Coronary artery (tissue), 2 donors: Measurements from ENCODE around the gene SLC36A2.
A peak's percentile ranks its signal among the peaks of the same experiment; 100 is the strongest.
"Not testable (repeated sequence)": the region's sequence is repeated elsewhere in the genome, so short reads cannot be mapped to it uniquely, and the experiment has no call there.

ENCODE experiments used
- DNase-seq: peaks from one replicate; pipeline ENCODE4 v3.0.0-alpha.2; 2017; ENCODE audit warnings: low spot score
- H3K27ac ChIP-seq, 2 donors: fragments of 200-600 bp; sonication (generic); one replicate each; pipeline ENCODE4 v1.5.1; 2016 to 2019
- H3K4me3 ChIP-seq: fragments of 200-600 bp; sonication (generic); 2 replicates; pipeline ENCODE4 v1.5.1; 2016; ENCODE audit warnings: mild to moderate bottlenecking, moderate library complexity
- TF ChIP-seq, protein P1 (sequence below): fragments of 200-600 bp; sonication (generic); IDR thresholded peaks from one replicate; pipeline ENCODE4 v1.5.1; 2019; ENCODE audit warnings: antibody characterized with exemption

SLC36A2 gene

DNA sequence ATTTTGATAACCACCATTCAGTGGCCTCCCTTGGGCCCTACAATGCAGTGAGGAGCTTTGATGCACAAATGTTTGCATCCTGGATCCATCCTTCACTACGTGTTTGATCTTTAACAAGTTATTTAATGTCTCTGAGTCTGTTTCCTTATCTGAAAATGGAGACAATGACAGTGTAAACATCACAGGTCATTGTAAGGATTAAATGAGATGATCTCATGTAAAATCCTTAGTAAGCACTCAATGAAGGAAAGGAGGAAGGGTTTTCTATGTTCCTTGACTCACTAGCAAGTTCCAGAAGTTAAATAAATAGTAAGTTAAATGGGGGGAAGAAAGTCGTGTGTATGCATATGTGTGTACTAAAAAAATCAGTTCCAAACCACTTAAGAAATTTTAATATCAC is 34.0 kb downstream of the SLC36A2 start:
- DNase-seq = no peak
- TF ChIP-seq, protein P1, sequence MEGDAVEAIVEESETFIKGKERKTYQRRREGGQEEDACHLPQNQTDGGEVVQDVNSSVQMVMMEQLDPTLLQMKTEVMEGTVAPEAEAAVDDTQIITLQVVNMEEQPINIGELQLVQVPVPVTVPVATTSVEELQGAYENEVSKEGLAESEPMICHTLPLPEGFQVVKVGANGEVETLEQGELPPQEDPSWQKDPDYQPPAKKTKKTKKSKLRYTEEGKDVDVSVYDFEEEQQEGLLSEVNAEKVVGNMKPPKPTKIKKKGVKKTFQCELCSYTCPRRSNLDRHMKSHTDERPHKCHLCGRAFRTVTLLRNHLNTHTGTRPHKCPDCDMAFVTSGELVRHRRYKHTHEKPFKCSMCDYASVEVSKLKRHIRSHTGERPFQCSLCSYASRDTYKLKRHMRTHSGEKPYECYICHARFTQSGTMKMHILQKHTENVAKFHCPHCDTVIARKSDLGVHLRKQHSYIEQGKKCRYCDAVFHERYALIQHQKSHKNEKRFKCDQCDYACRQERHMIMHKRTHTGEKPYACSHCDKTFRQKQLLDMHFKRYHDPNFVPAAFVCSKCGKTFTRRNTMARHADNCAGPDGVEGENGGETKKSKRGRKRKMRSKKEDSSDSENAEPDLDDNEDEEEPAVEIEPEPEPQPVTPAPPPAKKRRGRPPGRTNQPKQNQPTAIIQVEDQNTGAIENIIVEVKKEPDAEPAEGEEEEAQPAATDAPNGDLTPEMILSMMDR = no peak

DNA sequence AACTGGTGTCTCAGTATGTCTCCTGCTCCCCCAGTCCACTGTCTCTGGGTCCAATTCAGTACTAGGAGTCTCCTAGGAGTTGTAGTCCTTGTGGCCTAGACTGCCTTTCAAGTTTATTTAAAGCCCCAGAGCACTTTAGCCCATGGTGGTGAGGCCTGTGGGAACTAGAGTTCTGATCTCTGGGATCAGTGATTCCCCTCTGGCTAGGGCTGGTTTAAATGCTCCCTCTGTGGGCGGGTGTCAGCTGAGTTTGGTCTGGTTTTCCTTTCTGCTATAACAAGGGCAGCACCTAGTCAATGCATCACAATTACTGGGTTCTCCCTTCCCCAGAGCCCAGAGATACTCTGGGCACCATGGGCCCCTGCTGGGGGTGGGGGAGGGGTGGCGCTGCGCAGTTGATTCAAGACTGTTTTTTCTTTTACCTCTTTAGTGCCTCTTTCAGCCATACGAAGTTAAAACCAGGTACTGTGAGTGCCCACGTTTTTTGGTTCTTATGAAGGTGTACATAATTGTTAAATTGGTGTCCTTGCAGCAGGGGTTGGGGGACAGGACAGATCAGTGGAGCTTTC is 34.5 kb downstream of the SLC36A2 start:
- Histone ChIP-seq H3K4me3 (no peak overlapping the region), H3K27ac (no peak overlapping the region)
- no peak for DNase-seq
- TF ChIP-seq, protein P1 = no peak

More for the DNA sequence above, 34.0 kb downstream of the SLC36A2 start:
- Histone ChIP-seq H3K27ac (no peak overlapping the region), H3K4me3 (no peak overlapping the region)

DNA sequence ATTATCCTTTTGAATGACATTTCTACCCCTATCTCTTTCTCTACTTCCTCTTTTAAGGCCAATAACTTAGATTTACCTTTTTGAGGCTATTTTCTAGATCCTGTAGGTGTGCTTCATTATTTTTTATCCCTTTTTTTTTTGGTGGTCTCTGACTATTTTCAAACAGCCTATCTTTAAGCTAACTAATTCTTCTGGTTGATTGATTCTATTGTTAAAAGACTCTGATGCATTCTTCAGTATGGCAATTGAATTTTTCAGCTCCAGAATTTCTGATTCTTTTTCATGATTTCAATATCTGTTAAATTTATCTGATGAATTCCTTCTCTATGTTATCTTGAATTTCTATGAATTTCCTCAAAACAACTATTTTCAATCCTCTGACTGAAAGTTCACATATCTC is 36.4 kb downstream of the SLC36A2 start:
- TF ChIP-seq, protein P1 = no peak
- no peak overlapping the region for H3K4me3 ChIP-seq
- no peak for DNase-seq

DNA sequence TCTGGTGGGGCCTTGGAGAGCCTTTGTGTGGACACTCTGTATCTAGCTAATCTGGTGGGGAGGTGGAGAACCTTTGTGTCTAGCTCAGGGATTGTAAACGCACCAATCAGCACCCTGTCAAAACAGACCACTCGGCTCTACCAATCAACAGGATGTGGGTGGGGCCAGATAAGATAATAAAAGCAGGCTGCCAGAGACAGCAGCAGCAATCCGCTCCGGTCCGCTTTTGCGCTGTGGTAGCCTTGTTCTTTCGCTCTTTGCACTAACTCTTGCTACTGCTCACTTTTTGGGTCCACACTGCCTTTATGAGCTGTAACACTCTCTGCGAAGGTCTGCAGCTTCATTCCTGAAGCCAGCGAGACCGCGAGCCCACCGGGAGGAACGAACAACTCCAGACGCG is 37.5 kb downstream of the SLC36A2 start:
- not testable (repeated sequence) for DNase-seq, H3K4me3 ChIP-seq, H3K27ac ChIP-seq

More for the DNA sequence above, 36.4 kb downstream of the SLC36A2 start:
- no peak overlapping the region for H3K27ac ChIP-seq

DNA sequence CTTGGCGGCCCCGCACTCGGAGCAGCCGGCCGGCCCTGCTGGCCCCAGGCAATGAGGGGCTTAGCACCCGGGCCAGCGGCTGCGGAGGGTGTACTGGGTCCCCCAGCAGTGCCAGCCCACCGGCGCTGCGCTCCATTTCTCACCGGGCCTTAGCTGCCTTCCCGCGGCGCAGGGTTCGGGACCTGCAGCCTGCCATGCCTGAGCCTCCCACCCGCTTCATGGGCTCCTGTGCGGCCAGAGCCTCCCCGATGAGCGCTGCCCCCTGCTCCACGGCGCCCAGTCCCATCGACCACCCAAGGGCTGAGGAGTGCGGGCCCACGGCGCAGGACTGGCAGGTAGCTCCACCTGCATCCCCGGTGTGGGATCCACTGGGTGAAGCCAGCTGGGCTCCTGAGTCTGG is 38.1 kb downstream of the SLC36A2 start:
- H3K27ac ChIP-seq, H3K4me3 ChIP-seq, DNase-seq: not testable (repeated sequence)

DNA sequence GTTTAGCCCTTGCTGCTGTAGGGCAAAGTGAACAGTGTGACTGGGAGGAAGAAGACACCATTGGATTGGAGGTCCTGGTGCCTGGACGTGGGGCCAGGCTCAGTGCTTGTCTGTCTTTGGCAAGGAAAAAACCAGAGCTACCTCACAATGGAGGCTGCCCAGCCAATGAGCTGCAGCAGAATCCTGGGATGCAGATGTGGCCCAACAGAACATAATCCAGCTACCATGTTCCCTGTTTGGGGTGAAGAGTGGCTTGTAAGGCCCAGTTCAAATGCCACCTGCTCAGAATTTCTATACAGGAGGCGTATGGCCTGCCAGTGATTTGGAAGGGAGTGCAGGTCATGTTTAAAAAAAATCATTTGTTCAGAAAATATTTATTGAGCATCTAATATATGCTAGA is 43.7 kb downstream of the SLC36A2 start, which contains the start of gene SLC36A3:
Gene SLC36A3 (minus strand): TSS at position 101 of the 400 bp plus-strand sequence. CDS start 412 bp downstream, outside the sequence.
- DNase-seq = no peak
- TF ChIP-seq, protein P1 = no peak
- H3K4me3 ChIP-seq = no peak within 1 kb of the TSS
- no peak within 1 kb of the TSS for H3K27ac ChIP-seq

DNA sequence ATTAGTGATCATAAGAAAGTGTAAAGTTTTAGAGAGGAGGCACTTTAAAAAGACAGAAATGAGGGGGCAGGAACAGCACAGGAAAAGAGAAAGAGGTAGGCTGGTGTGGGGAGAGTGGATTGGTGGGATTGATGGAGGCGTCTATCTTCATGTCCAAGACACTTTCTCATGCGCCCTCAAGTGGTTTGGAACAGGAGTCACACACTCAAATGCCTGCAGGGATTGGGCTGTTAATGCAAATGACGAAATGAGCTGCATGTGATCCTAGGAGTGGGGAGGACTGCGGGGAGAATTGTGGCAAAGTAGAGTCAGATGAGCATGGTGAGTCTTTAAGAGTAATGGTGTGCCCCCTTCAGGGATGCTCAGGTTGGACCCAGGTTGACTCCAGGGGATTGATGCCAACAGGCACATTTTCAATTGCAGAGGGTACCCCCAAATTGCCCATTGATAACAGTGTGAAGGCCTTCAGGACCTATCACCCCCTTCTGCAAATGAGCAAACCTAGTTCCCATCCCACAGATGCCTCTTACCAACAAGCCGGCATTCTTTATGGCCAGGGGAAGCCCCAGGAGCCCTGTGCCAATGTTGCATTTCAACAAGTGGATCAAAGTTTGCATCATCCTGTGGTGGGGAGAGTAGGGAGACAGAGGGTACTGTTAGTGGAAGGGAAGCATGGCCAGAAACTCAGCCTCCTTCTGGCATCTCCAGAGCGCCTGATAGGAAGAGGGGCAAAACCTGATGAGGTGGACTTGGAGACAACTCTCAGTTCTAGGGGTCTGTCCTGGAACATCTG is 49.1 kb downstream of the SLC36A2 start:
- DNase-seq = no peak
- no peak overlapping the region for H3K27ac ChIP-seq
- TF ChIP-seq, protein P1 = peak; percentile 31
- H3K4me3 ChIP-seq = no peak overlapping the region

DNA sequence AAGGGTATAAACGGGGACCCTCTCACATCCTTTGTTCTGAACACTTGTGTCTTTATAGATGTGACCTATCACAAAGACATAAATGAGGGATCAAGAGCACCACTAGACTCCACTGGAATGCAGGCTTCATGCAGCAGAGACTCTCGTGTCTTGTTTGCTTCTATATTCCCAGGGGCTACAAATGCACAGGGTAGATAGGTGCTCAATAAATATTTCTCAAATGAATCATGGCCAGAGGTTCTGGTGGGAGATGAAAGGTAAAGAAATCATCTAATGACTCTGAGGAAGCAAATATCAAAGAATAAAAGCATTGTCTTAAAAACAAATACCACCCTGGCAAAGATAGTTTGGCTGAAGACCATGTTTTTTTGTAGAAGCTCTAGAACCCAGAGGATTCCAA is 50.4 kb downstream of the SLC36A2 start:
- DNase-seq = no peak
- H3K27ac ChIP-seq = no peak overlapping the region
- TF ChIP-seq, protein P1 = no peak
- no peak overlapping the region for H3K4me3 ChIP-seq
